ENCODE results near the gene CHRM1. TPM values are rescaled to one million over a fixed set of nuclear protein-coding genes. Genes with fewer than 3 reads are reported as not detected.
A peak's percentile ranks its signal among the peaks of the same experiment; 100 is the strongest.

CHRM1 gene
- total RNA-seq, 1 donor from 2014 or later: not detected

- Mint-ChIP-seq H3K27me3 (ENCODE audit: low read depth) (peaks cover 4% of the 10 kb centered on the region), H3K4me3 (no peak overlapping the region), H3K4me1 (peaks cover 9% of the 10 kb centered on the region), H3K27ac (ENCODE audit: unreplicated experiment) (no peak overlapping the region), H3K9me3 (no peaks in the 10 kb centered on the region), H3K36me3 (ENCODE audit: low read depth) (no peaks in the 10 kb centered on the region)
- no peak for DNase-seq (ENCODE audit: low read depth, low spot score)
- TF ChIP-seq, protein P1, sequence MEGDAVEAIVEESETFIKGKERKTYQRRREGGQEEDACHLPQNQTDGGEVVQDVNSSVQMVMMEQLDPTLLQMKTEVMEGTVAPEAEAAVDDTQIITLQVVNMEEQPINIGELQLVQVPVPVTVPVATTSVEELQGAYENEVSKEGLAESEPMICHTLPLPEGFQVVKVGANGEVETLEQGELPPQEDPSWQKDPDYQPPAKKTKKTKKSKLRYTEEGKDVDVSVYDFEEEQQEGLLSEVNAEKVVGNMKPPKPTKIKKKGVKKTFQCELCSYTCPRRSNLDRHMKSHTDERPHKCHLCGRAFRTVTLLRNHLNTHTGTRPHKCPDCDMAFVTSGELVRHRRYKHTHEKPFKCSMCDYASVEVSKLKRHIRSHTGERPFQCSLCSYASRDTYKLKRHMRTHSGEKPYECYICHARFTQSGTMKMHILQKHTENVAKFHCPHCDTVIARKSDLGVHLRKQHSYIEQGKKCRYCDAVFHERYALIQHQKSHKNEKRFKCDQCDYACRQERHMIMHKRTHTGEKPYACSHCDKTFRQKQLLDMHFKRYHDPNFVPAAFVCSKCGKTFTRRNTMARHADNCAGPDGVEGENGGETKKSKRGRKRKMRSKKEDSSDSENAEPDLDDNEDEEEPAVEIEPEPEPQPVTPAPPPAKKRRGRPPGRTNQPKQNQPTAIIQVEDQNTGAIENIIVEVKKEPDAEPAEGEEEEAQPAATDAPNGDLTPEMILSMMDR (conservative IDR thresholded peaks at IDR 0.05): no peak
Measured at GRCh38 chr11:62911137-62912130, 9.7 kb downstream of the CHRM1 start.

GRCh38 chr11:62910141-62910882 lies 10.9 kb downstream of the CHRM1 start:
- no peaks in the 10 kb centered on the region for H3K36me3 Mint-ChIP-seq (ENCODE audit: low read depth)
- H3K4me1 Mint-ChIP-seq: peaks cover 9% of the 10 kb centered on the region
- H3K9me3 Mint-ChIP-seq: no peaks in the 10 kb centered on the region
- TF ChIP-seq, protein P1 (conservative IDR thresholded peaks at IDR 0.05): no peak
- H3K27me3 Mint-ChIP-seq (ENCODE audit: low read depth): peaks cover 4% of the 10 kb centered on the region
- no peak overlapping the region for H3K27ac Mint-ChIP-seq (ENCODE audit: unreplicated experiment)
- no peak overlapping the region for H3K4me3 Mint-ChIP-seq
- no peak for DNase-seq (ENCODE audit: low read depth, low spot score)

DNA sequence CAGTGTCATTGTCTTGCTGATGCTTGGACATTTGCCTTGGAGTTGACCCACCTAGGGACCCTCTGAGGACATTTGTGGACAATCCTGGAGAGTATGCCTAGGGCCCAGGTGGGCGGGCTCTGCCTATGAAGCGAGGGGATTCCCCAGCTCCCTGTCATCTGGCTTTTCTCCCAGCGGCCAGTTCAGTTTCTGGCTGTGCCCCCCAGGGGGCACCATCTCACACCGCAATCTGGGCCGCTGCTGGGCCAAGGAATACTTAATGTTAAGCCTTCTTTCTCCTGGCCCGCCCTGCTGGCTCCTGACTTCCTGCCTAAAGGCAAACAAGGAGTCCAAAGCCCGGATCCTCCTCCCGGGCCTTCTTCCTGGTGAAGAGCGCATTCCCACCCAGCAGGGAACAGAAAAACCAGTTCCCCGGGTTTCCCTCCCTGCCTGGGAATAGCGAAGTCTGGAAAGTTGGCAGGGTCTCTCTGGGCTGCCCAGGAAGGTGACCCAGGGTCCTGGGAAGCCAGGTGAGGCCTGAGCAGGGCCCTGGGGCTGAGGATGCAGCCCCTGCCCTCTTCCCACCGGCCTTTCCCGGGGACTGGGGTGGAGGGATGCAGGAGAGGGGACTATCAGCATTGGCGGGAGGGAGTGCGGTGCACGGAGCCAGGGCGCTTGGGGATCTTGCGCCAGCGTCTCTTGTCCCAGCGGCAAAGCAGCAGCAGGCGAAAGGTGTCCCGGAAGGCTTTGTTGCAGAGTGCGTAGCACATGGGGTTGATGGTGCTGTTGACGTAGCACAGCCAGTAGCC lies 11.9 kb downstream of the CHRM1 start:
- no peaks in the 10 kb centered on the region for H3K36me3 Mint-ChIP-seq (ENCODE audit: low read depth)

DNA sequence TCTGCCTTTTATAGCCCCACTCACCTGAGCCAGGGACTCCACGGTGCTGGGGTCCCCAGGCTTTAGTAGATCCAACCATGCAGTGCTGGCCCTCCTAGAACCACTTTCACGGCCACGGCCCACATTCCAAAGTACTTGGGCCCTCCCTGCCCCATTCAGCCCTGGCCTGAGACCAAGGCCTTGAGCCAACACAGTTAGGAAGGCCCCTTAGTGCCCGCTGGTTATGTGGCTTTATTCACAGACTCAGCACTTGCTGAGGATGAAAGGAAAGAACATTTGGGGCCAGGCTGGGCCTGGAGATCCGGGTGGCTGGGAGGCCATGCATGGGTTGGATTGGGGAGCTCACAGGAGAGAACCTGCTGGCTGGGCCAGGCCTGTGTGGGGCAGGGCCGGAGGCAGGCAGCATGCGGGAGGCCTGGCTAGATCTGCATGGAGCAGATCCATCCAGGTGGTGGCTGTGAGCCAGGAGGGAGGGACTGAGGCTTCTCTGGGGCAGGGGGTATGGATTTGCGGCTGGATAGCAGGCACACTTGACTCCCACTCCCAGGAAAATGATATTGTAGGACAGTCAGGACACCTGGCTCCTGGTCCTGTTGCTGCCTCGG lies 12.6 kb downstream of the CHRM1 start:
- peaks cover 9% of the 10 kb centered on the region for H3K4me1 Mint-ChIP-seq
- peaks cover 15% of the 10 kb centered on the region for H3K27me3 Mint-ChIP-seq (ENCODE audit: low read depth)
- no peaks in the 10 kb centered on the region for H3K9me3 Mint-ChIP-seq
- no peak overlapping the region for H3K27ac Mint-ChIP-seq (ENCODE audit: unreplicated experiment)
- DNase-seq (ENCODE audit: low read depth, low spot score): no peak
- H3K36me3 Mint-ChIP-seq (ENCODE audit: low read depth): no peaks in the 10 kb centered on the region
- TF ChIP-seq, protein P1 (conservative IDR thresholded peaks at IDR 0.05): no peak
- H3K4me3 Mint-ChIP-seq: no peak overlapping the region

More for the DNA sequence above, 11.9 kb downstream of the CHRM1 start:
- H3K4me1 Mint-ChIP-seq: peaks cover 9% of the 10 kb centered on the region
- peaks cover 10% of the 10 kb centered on the region for H3K27me3 Mint-ChIP-seq (ENCODE audit: low read depth)
- no peak overlapping the region for H3K4me3 Mint-ChIP-seq
- H3K9me3 Mint-ChIP-seq: no peaks in the 10 kb centered on the region
- H3K27ac Mint-ChIP-seq (ENCODE audit: unreplicated experiment): no peak overlapping the region
- TF ChIP-seq, protein P1 (conservative IDR thresholded peaks at IDR 0.05): peak; percentile 71
- peak; percentile 61 for DNase-seq (ENCODE audit: low read depth, low spot score)

Data from neural crest cell (in vitro differentiated cells).